D341Med (cell line): ENCODE measurements around the gene EXOG.

Experiments used
- DNase-seq: peaks from one replicate; pipeline ENCODE4 v3.0.0; 2012; ENCODE audit warnings: low spot score

Gene EXOG

GRCh38 chr3:38496131-38496910, at the start of gene EXOG:
Gene EXOG, plus strand, starts transcription at chr3:38496340. Its CDS starts 28 bp downstream, at chr3:38496368.
- DNase-seq, result peak; percentile 99

- no peak for DNase-seq
These were observed 49.3 kb upstream of the EXOG start for GRCh38 chr3:38446812-38447211.

GRCh38 chr3:38450853-38451252, 45.3 kb upstream of the EXOG start:
- no peak for DNase-seq

- peak; percentile 98 for DNase-seq
These were observed 42.8 kb upstream of the EXOG start, which contains the start of gene ACVR2B for GRCh38 chr3:38453075-38453912. Gene ACVR2B, plus strand, starts transcription at chr3:38453890. Its CDS starts 433 bp downstream, at chr3:38454323.

- DNase-seq, result no peak
These were observed 42.3 kb upstream of the EXOG start for GRCh38 chr3:38453913-38454177.

- DNase-seq, result peak; percentile 78
These were observed 41.8 kb upstream of the EXOG start for GRCh38 chr3:38454178-38454883.

- DNase-seq, result peak; percentile 94
These were observed 41.1 kb upstream of the EXOG start for GRCh38 chr3:38454884-38455638.

- DNase-seq, result peak; percentile 70
These were observed 40.3 kb upstream of the EXOG start for GRCh38 chr3:38455639-38456430.

GRCh38 chr3:38457111-38458003, 38.8 kb upstream of the EXOG start:
- no peak for DNase-seq

GRCh38 chr3:38458796-38459498, 37.2 kb upstream of the EXOG start:
- DNase-seq, result no peak

- no peak for DNase-seq
These were observed 36.6 kb upstream of the EXOG start for GRCh38 chr3:38459499-38460048.

GRCh38 chr3:38460377-38461270, 35.5 kb upstream of the EXOG start:
- DNase-seq, result no peak

- no peak for DNase-seq
These were observed 30.5 kb upstream of the EXOG start for GRCh38 chr3:38465588-38466154.

GRCh38 chr3:38468765-38469164, 27.4 kb upstream of the EXOG start:
- DNase-seq, result no peak

- DNase-seq, result no peak
These were observed 26.3 kb upstream of the EXOG start for GRCh38 chr3:38469852-38470251.

GRCh38 chr3:38471260-38471857, 24.8 kb upstream of the EXOG start:
- DNase-seq, result no peak

- no peak for DNase-seq
These were observed 23.8 kb upstream of the EXOG start for GRCh38 chr3:38472342-38472741.
